Measurements from ENCODE around the gene WDR70.

Gene WDR70

GRCh38 chr5:37727238-37727637 is 348.1 kb downstream of the WDR70 start:
- H3K36me3 ChIP-seq (ENCODE audit: insufficient read depth, low read length), result peaks cover 14% of the 10 kb centered on the region; the same call in 1 of the 2 replicates
- H3K9me2 ChIP-seq (replicated peaks; ENCODE audit: low read depth, low read length), result no peaks in the 10 kb centered on the region
- H3K9me3 ChIP-seq (ENCODE audit: insufficient read depth, low read depth, low read length), result no peaks in the 10 kb centered on the region
- H3K27me3 ChIP-seq (ENCODE audit: insufficient read depth, low read length, poor library complexity, severe bottlenecking), result no peaks in the 10 kb centered on the region
- H3F3A ChIP-seq (ENCODE audit: low read depth), result peaks cover 7% of the 10 kb centered on the region; the same call in 1 of the 2 replicates
- no peak overlapping the region for H3K4me2 ChIP-seq (ENCODE audit: low read depth, low read length, poor library complexity, severe bottlenecking)
- H4K20me1 ChIP-seq (ENCODE audit: insufficient read depth, low read length, poor library complexity, severe bottlenecking), result no peaks in the 10 kb centered on the region
- H2AFZ ChIP-seq (ENCODE audit: low read length), result no peak overlapping the region
- H3K4me1 ChIP-seq (ENCODE audit: insufficient read depth, low read length, poor library complexity, severe bottlenecking), result peaks cover 38% of the 10 kb centered on the region
- H3K9ac ChIP-seq (ENCODE audit: low read depth, low read length, poor library complexity, severe bottlenecking), result no peak overlapping the region
- H3K4me3 ChIP-seq (ENCODE audit: low read length, poor library complexity, severe bottlenecking), result no peak overlapping the region
- no peaks in the 10 kb centered on the region for H3K79me2 ChIP-seq (ENCODE audit: insufficient read depth, low read length)
- TF ChIP-seq, protein P1, sequence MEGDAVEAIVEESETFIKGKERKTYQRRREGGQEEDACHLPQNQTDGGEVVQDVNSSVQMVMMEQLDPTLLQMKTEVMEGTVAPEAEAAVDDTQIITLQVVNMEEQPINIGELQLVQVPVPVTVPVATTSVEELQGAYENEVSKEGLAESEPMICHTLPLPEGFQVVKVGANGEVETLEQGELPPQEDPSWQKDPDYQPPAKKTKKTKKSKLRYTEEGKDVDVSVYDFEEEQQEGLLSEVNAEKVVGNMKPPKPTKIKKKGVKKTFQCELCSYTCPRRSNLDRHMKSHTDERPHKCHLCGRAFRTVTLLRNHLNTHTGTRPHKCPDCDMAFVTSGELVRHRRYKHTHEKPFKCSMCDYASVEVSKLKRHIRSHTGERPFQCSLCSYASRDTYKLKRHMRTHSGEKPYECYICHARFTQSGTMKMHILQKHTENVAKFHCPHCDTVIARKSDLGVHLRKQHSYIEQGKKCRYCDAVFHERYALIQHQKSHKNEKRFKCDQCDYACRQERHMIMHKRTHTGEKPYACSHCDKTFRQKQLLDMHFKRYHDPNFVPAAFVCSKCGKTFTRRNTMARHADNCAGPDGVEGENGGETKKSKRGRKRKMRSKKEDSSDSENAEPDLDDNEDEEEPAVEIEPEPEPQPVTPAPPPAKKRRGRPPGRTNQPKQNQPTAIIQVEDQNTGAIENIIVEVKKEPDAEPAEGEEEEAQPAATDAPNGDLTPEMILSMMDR (conservative IDR thresholded peaks at IDR 0.05; ENCODE audit: low read length), result no peak
- no peak for TF ChIP-seq EZH2phosphoT487 (IDR thresholded peaks at IDR 0.05; ENCODE audit: borderline replicate concordance)

DNA sequence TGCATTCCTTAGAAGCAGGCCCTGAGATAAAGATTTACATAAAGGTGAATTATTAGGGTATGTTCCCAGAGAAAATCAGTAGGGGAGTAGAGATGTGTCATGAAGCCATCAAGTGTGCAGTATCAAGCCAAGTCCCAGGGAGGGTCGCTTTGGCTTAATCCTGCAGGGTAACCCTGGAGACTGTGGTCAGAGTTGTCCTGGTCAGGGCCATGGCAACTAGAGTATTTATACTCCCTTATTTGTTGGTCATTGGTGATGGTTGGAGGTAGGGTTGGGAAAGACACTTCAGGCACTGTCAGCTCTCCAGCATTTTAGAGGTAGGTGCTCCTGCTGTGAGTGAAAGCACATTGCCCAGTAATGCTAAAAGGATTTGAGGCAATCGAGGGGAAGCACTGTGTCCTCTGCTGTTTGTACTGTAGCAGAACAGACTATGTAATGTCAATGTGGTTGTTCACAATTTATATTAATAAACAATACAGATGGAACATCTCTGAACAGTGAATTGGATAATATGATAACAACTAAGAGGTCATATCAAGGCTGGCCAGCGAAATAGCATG is 351.9 kb downstream of the WDR70 start:
- peaks cover 1% of the 10 kb centered on the region for H3K4me1 ChIP-seq (ENCODE audit: insufficient read depth, low read length, poor library complexity, severe bottlenecking)
- no peaks in the 10 kb centered on the region for H3K79me2 ChIP-seq (ENCODE audit: insufficient read depth, low read length)
- no peaks in the 10 kb centered on the region for H3K9me2 ChIP-seq (replicated peaks; ENCODE audit: low read depth, low read length)
- no peak overlapping the region for H3K9ac ChIP-seq (ENCODE audit: low read depth, low read length, poor library complexity, severe bottlenecking)
- H3K4me2 ChIP-seq (ENCODE audit: low read depth, low read length, poor library complexity, severe bottlenecking), result no peak overlapping the region
- no peaks in the 10 kb centered on the region for H4K20me1 ChIP-seq (ENCODE audit: insufficient read depth, low read length, poor library complexity, severe bottlenecking)
- H3K27me3 ChIP-seq (ENCODE audit: insufficient read depth, low read length, poor library complexity, severe bottlenecking), result no peaks in the 10 kb centered on the region
- TF ChIP-seq EZH2phosphoT487 (IDR thresholded peaks at IDR 0.05; ENCODE audit: borderline replicate concordance), result no peak
- TF ChIP-seq, protein P1 (conservative IDR thresholded peaks at IDR 0.05; ENCODE audit: low read length), result no peak
- no peak overlapping the region for H3K4me3 ChIP-seq (ENCODE audit: low read length, poor library complexity, severe bottlenecking)
- H2AFZ ChIP-seq (ENCODE audit: low read length), result no peak overlapping the region
- no peaks in the 10 kb centered on the region for H3K9me3 ChIP-seq (ENCODE audit: insufficient read depth, low read depth, low read length)
- no peaks in the 10 kb centered on the region for H3F3A ChIP-seq (ENCODE audit: low read depth)
- H3K36me3 ChIP-seq (ENCODE audit: insufficient read depth, low read length), result peaks cover 14% of the 10 kb centered on the region; the same call in 1 of the 2 replicates

DNA sequence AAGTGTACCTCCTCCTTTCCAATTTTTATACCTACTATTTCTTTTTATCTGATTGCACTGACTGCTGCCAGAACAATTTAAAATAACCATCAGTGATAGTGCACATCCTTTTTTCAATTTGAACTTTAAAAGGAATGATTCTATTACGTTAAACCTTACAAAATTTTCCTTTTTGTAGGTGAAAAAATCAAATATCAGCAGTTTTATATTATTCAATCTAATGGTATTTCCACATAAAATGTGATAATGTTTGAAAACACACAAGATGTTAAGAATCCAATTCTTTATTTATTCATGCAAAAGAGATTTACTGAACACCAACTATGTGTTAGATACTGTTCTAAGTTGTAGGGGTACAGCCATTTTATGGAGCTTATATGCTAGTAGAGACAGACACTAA is 355.0 kb downstream of the WDR70 start:
- no peak overlapping the region for H3K4me3 ChIP-seq (ENCODE audit: low read length, poor library complexity, severe bottlenecking)
- no peaks in the 10 kb centered on the region for H3F3A ChIP-seq (ENCODE audit: low read depth)
- H3K9me2 ChIP-seq (replicated peaks; ENCODE audit: low read depth, low read length), result no peaks in the 10 kb centered on the region
- no peaks in the 10 kb centered on the region for H3K4me1 ChIP-seq (ENCODE audit: insufficient read depth, low read length, poor library complexity, severe bottlenecking)
- no peaks in the 10 kb centered on the region for H3K27me3 ChIP-seq (ENCODE audit: insufficient read depth, low read length, poor library complexity, severe bottlenecking)
- no peaks in the 10 kb centered on the region for H3K79me2 ChIP-seq (ENCODE audit: insufficient read depth, low read length)
- TF ChIP-seq, protein P1 (conservative IDR thresholded peaks at IDR 0.05; ENCODE audit: low read length), result no peak
- no peak for TF ChIP-seq EZH2phosphoT487 (IDR thresholded peaks at IDR 0.05; ENCODE audit: borderline replicate concordance)
- H3K9me3 ChIP-seq (ENCODE audit: insufficient read depth, low read depth, low read length), result no peaks in the 10 kb centered on the region
- H4K20me1 ChIP-seq (ENCODE audit: insufficient read depth, low read length, poor library complexity, severe bottlenecking), result no peaks in the 10 kb centered on the region
- H3K36me3 ChIP-seq (ENCODE audit: insufficient read depth, low read length), result peaks cover 2% of the 10 kb centered on the region; the same call in 1 of the 2 replicates
- H3K4me2 ChIP-seq (ENCODE audit: low read depth, low read length, poor library complexity, severe bottlenecking), result no peak overlapping the region
- no peak overlapping the region for H3K9ac ChIP-seq (ENCODE audit: low read depth, low read length, poor library complexity, severe bottlenecking)
- H2AFZ ChIP-seq (ENCODE audit: low read length), result no peak overlapping the region

Data from Loucy (cell line).